ENCODE measurements around the gene KRT81. TPM values are rescaled to one million over a fixed set of nuclear protein-coding genes. Genes with fewer than 3 reads are reported as not detected.
A peak's percentile ranks its signal among the peaks of the same experiment; 100 is the strongest.
"Not testable (repeated sequence)": the region's sequence is repeated elsewhere in the genome, so short reads cannot be mapped to it uniquely, and the experiment has no call there.

The KRT81 gene
- total RNA-seq, 4 donors from 2014 or later, result not detected

- DNase-seq, result no peak
- Histone ChIP-seq H3K36me3 (no peaks in the 10 kb centered on the region), H3K4me3 (no peak overlapping the region), H3K27me3 (no peaks in the 10 kb centered on the region), H3K4me1 (peaks cover 4 to 7% of the 10 kb centered on the region in 2 donors), H3K9me3 (no peaks in the 10 kb centered on the region), H3K27ac (peak overlapping the region in 1 of 2 donors; percentile 55)
- TF ChIP-seq, protein P1, sequence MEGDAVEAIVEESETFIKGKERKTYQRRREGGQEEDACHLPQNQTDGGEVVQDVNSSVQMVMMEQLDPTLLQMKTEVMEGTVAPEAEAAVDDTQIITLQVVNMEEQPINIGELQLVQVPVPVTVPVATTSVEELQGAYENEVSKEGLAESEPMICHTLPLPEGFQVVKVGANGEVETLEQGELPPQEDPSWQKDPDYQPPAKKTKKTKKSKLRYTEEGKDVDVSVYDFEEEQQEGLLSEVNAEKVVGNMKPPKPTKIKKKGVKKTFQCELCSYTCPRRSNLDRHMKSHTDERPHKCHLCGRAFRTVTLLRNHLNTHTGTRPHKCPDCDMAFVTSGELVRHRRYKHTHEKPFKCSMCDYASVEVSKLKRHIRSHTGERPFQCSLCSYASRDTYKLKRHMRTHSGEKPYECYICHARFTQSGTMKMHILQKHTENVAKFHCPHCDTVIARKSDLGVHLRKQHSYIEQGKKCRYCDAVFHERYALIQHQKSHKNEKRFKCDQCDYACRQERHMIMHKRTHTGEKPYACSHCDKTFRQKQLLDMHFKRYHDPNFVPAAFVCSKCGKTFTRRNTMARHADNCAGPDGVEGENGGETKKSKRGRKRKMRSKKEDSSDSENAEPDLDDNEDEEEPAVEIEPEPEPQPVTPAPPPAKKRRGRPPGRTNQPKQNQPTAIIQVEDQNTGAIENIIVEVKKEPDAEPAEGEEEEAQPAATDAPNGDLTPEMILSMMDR (IDR thresholded peaks at IDR 0.05), result no peak
- no peak for TF ChIP-seq POLR2A (IDR thresholded peaks at IDR 0.05)
- intact Hi-C loops (cut with DNase I; ENCODE audit: low total_unique reads), result no loop called here
These were observed 48.0 kb downstream of the KRT81 start for GRCh38 chr12:52243259-52243855.

GRCh38 chr12:52242442-52243258 lies 48.7 kb downstream of the KRT81 start:
- H3K9me3 ChIP-seq, result no peaks in the 10 kb centered on the region
- no peaks in the 10 kb centered on the region for H3K36me3 ChIP-seq
- TF ChIP-seq POLR2A (IDR thresholded peaks at IDR 0.05), result no peak
- TF ChIP-seq, protein P1 (IDR thresholded peaks at IDR 0.05), result no peak
- intact Hi-C loops (cut with DNase I; ENCODE audit: low total_unique reads), result no loop called here
- no peak overlapping the region for H3K27ac ChIP-seq
- H3K4me1 ChIP-seq, result peaks cover 4 to 7% of the 10 kb centered on the region in 2 donors
- H3K27me3 ChIP-seq, result no peaks in the 10 kb centered on the region
- no peak for DNase-seq
- H3K4me3 ChIP-seq, result no peak overlapping the region

DNA sequence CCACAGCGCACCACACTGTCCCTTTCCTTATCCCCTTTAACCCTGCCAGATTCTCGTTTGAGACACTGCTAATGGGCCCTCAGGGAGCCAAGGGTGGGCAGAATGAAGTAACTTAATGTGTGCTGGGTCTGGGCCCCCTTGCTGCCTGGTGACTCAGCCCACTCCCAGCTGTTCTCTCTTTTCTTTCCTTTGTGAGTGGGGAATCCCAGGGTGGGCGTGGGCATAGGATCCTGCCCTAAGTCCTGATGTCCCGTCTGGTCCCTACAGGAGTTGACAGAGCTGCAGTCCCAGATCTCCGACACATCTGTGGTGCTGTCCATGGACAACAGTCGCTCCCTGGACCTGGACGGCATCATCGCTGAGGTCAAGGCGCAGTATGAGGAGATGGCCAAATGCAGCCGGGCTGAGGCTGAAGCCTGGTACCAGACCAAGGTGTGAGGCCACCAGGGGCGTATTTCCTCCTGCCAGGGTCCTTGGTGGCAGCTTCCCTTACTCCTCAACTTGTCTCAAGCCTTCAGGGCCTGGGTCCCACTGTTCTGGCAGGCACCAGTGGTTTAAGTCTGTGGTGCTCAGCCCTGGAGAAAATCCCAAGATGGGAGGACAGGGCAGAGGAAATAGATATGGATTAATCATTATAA lies 50.0 kb downstream of the KRT81 start:
- Histone ChIP-seq H3K4me1 (peaks cover 4 to 7% of the 10 kb centered on the region in 2 donors), H3K27ac (no peak overlapping the region), H3K27me3 (no peaks in the 10 kb centered on the region), H3K9me3 (no peaks in the 10 kb centered on the region), H3K36me3 (no peaks in the 10 kb centered on the region), H3K4me3 (no peak overlapping the region)
- intact Hi-C loops (cut with DNase I; ENCODE audit: low total_unique reads), result no loop called here
- DNase-seq, result no peak
- no peak for TF ChIP-seq POLR2A (IDR thresholded peaks at IDR 0.05)
- TF ChIP-seq, protein P1 (IDR thresholded peaks at IDR 0.05), result no peak

DNA sequence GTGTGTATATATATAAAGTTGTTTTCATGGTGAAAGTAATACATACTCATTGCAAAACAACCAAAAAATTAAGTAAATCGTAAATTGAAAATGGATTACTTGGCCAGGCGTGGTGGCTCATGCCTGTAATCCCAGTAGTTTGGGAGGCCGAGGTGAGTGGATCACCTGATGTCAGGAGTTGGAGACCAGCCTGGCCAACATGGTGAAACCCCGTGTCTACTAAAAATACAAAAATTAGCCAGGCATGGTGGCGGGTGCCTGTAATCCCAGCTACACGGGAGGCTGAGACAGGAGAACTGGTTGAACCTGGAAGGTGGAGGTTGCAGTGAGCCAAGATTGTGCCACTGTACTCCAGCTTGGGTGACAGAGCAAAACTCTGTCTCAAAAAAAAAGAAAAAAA lies 51.1 kb downstream of the KRT81 start:
- DNase-seq; intact Hi-C loops (cut with DNase I; ENCODE audit: low total_unique reads); H3K27ac ChIP-seq: not testable (repeated sequence)

GRCh38 chr12:52239767-52240166 lies 51.6 kb downstream of the KRT81 start:
- Histone ChIP-seq H3K4me3 (no peak overlapping the region), H3K4me1 (peaks cover 4 to 7% of the 10 kb centered on the region in 2 donors), H3K27ac (no peak overlapping the region), H3K27me3 (no peaks in the 10 kb centered on the region), H3K36me3 (no peaks in the 10 kb centered on the region), H3K9me3 (no peaks in the 10 kb centered on the region)
- intact Hi-C loops (cut with DNase I; ENCODE audit: low total_unique reads), result no loop called here
- TF ChIP-seq, protein P1 (IDR thresholded peaks at IDR 0.05), result no peak
- TF ChIP-seq POLR2A (IDR thresholded peaks at IDR 0.05), result no peak
- no peak for DNase-seq

More for the DNA sequence above, 51.1 kb downstream of the KRT81 start:
- not testable (repeated sequence) for H3K9me3 ChIP-seq, H3K4me3 ChIP-seq, H3K4me1 ChIP-seq, H3K27me3 ChIP-seq, H3K36me3 ChIP-seq
